ENCODE measurements around the gene LHFPL6. TPM values are rescaled to one million over a fixed set of nuclear protein-coding genes. Genes with fewer than 3 reads are reported as not detected.

Gene LHFPL6
- total RNA-seq, 1 donor, result 57.9 TPM

DNA sequence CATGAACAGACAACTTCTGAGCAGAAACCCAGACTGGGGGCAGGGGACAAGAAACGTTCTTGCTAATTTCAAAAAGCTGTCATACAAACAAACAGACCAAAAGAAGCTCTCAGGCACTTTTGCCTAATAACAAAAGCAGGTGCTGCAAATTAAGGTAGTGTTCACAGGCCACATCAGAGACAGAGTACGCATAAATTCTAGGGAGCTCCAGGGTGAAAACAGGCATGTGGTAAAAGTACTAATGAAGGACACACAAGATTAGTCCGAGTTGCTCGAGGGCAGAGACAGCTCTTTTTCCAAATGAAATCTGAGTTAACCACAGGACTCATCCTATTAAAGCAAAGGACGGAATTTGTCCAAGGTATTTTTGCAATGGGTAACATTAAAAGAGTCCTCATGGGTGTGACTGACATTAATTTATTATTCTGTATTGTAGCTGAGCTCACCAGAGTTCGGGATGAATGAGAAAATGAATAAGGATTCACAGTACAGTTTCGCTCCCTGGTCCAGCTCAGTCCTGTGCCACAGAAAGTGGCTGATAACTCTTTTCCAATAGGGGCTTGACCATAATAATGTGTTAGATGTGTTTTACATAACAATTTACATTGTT, 197.3 kb downstream of the LHFPL6 start:
- H3K4me3 ChIP-seq (ENCODE audit: low read depth, low read length), result no peak overlapping the region
- TF ChIP-seq, protein P1, sequence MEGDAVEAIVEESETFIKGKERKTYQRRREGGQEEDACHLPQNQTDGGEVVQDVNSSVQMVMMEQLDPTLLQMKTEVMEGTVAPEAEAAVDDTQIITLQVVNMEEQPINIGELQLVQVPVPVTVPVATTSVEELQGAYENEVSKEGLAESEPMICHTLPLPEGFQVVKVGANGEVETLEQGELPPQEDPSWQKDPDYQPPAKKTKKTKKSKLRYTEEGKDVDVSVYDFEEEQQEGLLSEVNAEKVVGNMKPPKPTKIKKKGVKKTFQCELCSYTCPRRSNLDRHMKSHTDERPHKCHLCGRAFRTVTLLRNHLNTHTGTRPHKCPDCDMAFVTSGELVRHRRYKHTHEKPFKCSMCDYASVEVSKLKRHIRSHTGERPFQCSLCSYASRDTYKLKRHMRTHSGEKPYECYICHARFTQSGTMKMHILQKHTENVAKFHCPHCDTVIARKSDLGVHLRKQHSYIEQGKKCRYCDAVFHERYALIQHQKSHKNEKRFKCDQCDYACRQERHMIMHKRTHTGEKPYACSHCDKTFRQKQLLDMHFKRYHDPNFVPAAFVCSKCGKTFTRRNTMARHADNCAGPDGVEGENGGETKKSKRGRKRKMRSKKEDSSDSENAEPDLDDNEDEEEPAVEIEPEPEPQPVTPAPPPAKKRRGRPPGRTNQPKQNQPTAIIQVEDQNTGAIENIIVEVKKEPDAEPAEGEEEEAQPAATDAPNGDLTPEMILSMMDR (IDR thresholded peaks at IDR 0.05; ENCODE audit: insufficient read depth, low read depth, low read length), result no peak
- no peak for DNase-seq (ENCODE audit: low read depth)

DNA sequence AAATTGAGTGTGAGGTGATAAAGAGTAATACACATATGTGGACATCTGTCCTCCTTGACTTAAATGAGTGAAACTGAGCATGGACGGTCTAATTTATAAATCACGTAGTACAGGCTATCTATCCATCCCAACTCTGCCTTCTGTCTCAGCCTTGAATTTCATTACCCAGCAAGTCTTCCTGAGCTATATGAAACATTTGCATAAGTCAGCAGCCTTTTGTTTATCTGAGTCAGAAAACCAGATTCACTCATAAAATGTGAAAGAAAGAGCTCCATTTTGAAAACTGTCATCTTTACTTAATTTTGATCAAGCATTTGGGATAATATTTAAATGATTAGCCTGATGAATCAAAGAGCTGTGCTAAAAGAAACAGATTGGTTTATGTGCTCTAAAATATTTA, 197.9 kb downstream of the LHFPL6 start:
- DNase-seq (ENCODE audit: low read depth), result peak; percentile 23

DNA sequence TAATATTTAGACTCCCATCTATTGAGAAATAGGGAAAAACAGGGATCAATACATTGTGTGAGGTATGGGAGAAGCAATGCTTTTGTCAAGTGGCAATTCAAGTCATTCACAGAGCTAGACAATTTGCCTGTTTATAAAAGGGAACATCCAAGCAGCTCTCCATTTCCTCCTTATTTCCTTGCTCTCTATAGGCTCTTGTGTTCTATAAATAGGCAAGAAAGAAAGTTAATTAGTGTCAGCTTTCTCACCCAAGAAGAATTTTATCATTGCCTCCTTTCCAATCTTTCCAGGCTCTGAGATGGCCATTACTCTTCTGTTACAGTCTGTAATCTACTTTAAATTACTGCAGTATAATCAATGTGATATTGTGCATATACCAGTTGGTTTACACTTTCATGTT, 199.9 kb downstream of the LHFPL6 start:
- H3K4me3 ChIP-seq (ENCODE audit: low read depth, low read length), result no peak overlapping the region
- DNase-seq (ENCODE audit: low read depth), result no peak
- TF ChIP-seq, protein P1 (IDR thresholded peaks at IDR 0.05; ENCODE audit: insufficient read depth, low read depth, low read length), result no peak

More for the DNA sequence above, 197.9 kb downstream of the LHFPL6 start:
- TF ChIP-seq, protein P1 (IDR thresholded peaks at IDR 0.05; ENCODE audit: insufficient read depth, low read depth, low read length), result no peak
- no peak overlapping the region for H3K4me3 ChIP-seq (ENCODE audit: low read depth, low read length)

DNA sequence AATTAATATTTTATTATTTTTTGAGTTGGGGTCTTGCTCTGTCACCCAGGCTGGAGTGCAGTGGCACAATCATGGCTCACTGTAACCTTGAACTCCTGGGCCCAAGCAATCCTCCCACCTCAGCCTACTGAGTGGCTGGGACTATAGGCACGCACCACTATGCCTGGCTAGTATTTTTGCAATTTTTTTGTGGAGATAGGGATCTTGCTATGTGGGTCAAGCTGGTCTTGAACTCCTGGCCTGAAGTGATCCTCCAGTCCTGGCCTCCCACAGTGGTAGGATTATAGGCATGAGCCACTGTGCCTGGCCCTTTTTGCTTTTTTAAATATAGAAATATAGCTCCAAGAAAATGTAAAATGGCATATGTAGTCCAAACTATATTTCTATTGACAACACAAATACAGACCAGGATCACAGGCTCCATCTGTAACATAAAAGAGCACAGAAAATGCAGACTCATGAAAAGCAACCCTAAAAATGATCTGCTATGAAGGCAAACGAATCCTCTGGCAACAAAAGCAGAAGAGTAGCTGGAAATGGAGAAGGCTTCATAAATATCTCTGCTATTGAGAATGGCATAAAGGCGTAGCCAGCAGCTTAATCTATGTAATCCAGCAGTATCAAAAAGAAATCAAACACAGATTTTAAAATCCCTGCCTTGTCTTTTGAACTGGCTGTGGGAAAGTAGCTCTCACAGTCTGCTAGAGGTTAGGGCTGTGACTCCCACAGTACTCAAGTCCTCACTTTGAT, 200.6 kb downstream of the LHFPL6 start:
- no peak overlapping the region for H3K4me3 ChIP-seq (ENCODE audit: low read depth, low read length)
- DNase-seq (ENCODE audit: low read depth), result no peak
- TF ChIP-seq, protein P1 (IDR thresholded peaks at IDR 0.05; ENCODE audit: insufficient read depth, low read depth, low read length), result no peak

DNA sequence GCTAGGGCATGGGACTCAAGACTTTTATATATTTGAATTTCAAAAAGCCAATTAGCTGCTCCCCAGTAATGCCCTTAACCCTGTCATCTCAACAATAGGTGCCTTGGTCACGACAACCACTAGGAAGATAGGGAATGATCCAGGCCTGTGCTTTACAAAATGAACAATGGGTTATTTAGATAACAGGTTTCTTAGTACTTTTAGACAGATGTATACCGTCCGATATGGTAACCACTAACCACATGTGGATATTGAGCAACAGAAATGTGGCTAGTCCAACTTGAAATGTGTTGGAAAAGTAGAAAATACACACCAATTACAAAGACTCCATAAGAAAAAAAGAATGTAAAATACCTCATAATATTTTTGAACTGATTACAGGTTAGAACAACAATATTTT, 201.2 kb downstream of the LHFPL6 start:
- DNase-seq (ENCODE audit: low read depth), result no peak
- H3K4me3 ChIP-seq (ENCODE audit: low read depth, low read length), result no peak overlapping the region
- TF ChIP-seq, protein P1 (IDR thresholded peaks at IDR 0.05; ENCODE audit: insufficient read depth, low read depth, low read length), result no peak

DNA sequence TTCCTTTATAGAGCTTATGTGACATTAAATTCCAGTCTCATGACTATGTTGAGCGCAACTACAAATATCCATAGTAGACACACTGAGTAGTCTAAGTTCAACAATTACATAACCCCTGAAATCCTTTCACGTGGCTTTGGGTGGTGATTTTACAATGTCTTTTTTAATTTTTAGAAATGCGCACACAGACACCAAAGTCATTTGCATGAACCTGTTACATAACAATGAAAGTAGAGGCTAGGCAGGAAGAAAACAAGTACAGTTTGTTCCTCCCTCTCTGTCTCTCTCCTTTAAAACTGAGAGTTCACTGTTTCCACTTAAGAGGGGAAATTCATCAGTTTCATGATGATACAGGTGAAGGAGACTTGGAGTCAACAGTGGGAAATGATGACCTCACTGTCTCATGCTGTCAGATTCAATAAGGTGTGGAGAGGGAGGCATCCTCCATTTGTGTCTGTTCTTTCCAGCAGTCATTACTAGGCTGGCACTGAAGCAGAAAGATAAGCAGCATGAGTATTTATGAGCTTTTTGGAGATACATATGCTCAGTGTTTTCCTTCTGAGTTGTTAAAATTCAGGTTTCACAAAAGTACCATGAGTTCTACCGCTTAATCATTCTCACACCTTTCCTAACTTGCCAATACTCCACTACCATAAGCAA, 201.8 kb downstream of the LHFPL6 start:
- DNase-seq (ENCODE audit: low read depth), result no peak
- TF ChIP-seq, protein P1 (IDR thresholded peaks at IDR 0.05; ENCODE audit: insufficient read depth, low read depth, low read length), result no peak
- H3K4me3 ChIP-seq (ENCODE audit: low read depth, low read length), result no peak overlapping the region

All from fibroblast of villous mesenchyme (primary cell).